SH-SY5Y (cell line): Measurements from ENCODE around the gene ABCG5.

Experiments
- GATA2 ChIP-seq: IDR thresholded peaks from 2 replicates; pipeline ENCODE4 v1.6.1; 2011; ENCODE audit warnings: mild to moderate bottlenecking, low read depth, low read length
- GATA3 ChIP-seq: IDR thresholded peaks from 2 replicates; pipeline ENCODE4 v1.6.1; 2011; ENCODE audit warnings: low read depth, mild to moderate bottlenecking, low read length, moderate library complexity

DNA sequence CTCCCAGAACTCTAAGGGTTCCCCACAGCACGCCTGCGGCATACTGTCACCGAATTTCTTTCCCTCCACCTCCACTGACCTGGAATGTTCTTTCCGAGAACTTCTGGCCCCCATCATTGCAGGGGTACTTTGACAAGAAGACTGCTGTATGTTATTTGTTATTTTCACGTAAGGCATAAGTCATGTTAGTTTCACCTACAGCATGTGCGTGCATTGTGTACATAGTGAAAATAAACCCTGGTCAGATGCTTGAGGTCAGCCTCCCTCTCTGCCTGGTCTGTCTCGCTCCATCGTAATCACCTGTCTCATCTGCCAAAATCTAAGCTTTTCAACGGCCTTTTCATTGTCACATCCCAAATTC, 4.2 kb upstream of the ABCG5 start:
- TF ChIP-seq GATA3: no peak
- TF ChIP-seq GATA2: no peak
